ENCODE measurements around the gene P2RY2.

DNA sequence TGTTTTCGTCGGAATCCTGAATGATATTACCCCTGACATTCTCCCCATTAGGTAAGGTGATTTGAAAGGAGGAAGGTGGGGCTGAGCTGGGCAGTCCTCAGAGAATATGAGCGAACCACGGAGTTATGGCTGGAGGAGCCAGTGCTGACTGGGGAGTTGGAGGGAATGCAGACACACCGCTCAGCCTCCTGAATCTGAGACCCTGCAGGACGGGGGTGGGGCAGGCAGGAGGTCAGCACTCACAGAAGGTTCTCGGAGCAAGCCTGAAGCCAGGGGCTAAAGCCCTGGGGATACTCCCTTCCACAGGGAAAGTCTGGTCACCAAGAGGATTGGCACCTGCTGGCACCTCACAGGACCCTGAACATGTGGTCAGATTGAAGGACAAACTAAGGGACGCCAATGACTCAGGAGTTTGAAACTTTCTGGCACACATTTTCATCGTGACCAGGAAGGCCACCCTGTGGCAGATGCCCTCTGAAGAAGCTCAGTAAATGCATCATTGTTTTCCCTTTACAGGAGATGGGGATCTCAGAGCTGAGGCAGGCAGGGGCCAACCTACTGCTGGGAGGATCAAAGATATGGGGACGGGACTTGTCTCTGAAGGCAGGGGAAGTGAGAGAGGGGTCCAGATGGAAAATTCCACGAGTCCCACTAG, 49.0 kb upstream of the P2RY2 start:
- TF ChIP-seq EP300 (IDR thresholded peaks at IDR 0.05) (no peak), CTCF (IDR thresholded peaks at IDR 0.05) (no peak)

Measured in tibial nerve (tissue), 4 donors.